Measurements from ENCODE around the gene NCMAP.
"Not testable (repeated sequence)": the region's sequence is repeated elsewhere in the genome, so short reads cannot be mapped to it uniquely, and the experiment has no call there.

The NCMAP gene

GRCh38 chr1:24513706-24514105 lies 42.2 kb upstream of the NCMAP start:
- Histone ChIP-seq H3K27ac (replicated peaks; ENCODE audit: low read length) (no peak overlapping the region), H3K36me3 (replicated peaks in 1 of 2; ENCODE audit: control insufficient read depth in 2 of 2, insufficient read depth in 2 of 2, low read length in 2 of 2) (no peaks in the 10 kb centered on the region), H3K27me3 (ENCODE audit: control insufficient read depth in 3 of 3, insufficient read depth in 3 of 3, low read depth in 1 of 3, low read length in 3 of 3) (peaks cover 0 to 6% (median 0%) of the 10 kb centered on the region in 3 experiments), H3K18ac (ENCODE audit: low read length) (no peak overlapping the region), H3K23ac (ENCODE audit: low read depth, low read length, poor library complexity) (no peak overlapping the region), H3K79me1 (ENCODE audit: low read depth, low read length) (no peaks in the 10 kb centered on the region), H2AFZ (ENCODE audit: low read length) (no peak overlapping the region), H2BK12ac (ENCODE audit: low read length) (no peak overlapping the region), H2AK5ac (ENCODE audit: low read depth, low read length) (no peak overlapping the region), H3K14ac (ENCODE audit: low read length) (no peak overlapping the region), H2BK5ac (ENCODE audit: low read length) (no peak overlapping the region), H3K4ac (ENCODE audit: low read length) (no peak overlapping the region), H4K8ac (ENCODE audit: low read depth, low read length) (no peak overlapping the region), H3K4me3 (ENCODE audit: low read length in 2 of 2) (no peak overlapping the region), H4K91ac (ENCODE audit: low read depth, low read length, poor library complexity) (no peak overlapping the region), H3K4me2 (ENCODE audit: insufficient read depth, low read length, poor library complexity, severe bottlenecking) (no peak overlapping the region), H3K9ac (ENCODE audit: low read depth, low read length, poor library complexity) (no peak overlapping the region), H2BK15ac (ENCODE audit: low read length) (no peak overlapping the region), H3K9me3 (replicated peaks in 1 of 2; ENCODE audit: control insufficient read depth in 2 of 2, insufficient read depth in 1 of 2, low read depth in 1 of 2, low read length in 2 of 2) (no peaks in the 10 kb centered on the region), H2BK120ac (ENCODE audit: low read depth, low read length) (no peak overlapping the region), H3K4me1 (ENCODE audit: control insufficient read depth in 2 of 2, insufficient read depth in 1 of 2, low read depth in 1 of 2, low read length in 2 of 2) (peaks cover 0 to 1% of the 10 kb centered on the region in 2 donors)
- no CpG with 5 or more reads among the region's 2 CpGs for WGBS, 2 donors (ENCODE audit: extremely low coverage in 2 of 2, insufficient read length in 2 of 2, insufficient replicate concordance in 1 of 2)
- DNase-seq (ENCODE audit: low spot score) = no peak

GRCh38 chr1:24514946-24515345 lies 40.9 kb upstream of the NCMAP start:
- no peak overlapping the region for H3K23ac ChIP-seq (ENCODE audit: low read depth, low read length, poor library complexity)
- H3K18ac ChIP-seq (ENCODE audit: low read length) = no peak overlapping the region
- no peak overlapping the region for H2BK120ac ChIP-seq (ENCODE audit: low read depth, low read length)
- no peak overlapping the region for H3K27ac ChIP-seq (replicated peaks; ENCODE audit: low read length)
- no peak overlapping the region for H2BK12ac ChIP-seq (ENCODE audit: low read length)
- no peak for DNase-seq (ENCODE audit: low spot score)
- H2BK5ac ChIP-seq (ENCODE audit: low read length) = no peak overlapping the region
- H2BK15ac ChIP-seq (ENCODE audit: low read length) = no peak overlapping the region
- H2AK5ac ChIP-seq (ENCODE audit: low read depth, low read length) = no peak overlapping the region
- no peak overlapping the region for H3K4me3 ChIP-seq (ENCODE audit: low read length in 2 of 2)
- H3K27me3 ChIP-seq (ENCODE audit: control insufficient read depth in 3 of 3, insufficient read depth in 3 of 3, low read depth in 1 of 3, low read length in 3 of 3) = peaks cover 0 to 6% (median 0%) of the 10 kb centered on the region in 3 experiments
- no peak overlapping the region for H2AFZ ChIP-seq (ENCODE audit: low read length)
- H3K4ac ChIP-seq (ENCODE audit: low read length) = no peak overlapping the region
- H3K14ac ChIP-seq (ENCODE audit: low read length) = no peak overlapping the region
- H3K9me3 ChIP-seq (replicated peaks in 1 of 2; ENCODE audit: control insufficient read depth in 2 of 2, insufficient read depth in 1 of 2, low read depth in 1 of 2, low read length in 2 of 2) = no peaks in the 10 kb centered on the region
- H3K4me2 ChIP-seq (ENCODE audit: insufficient read depth, low read length, poor library complexity, severe bottlenecking) = no peak overlapping the region
- H3K36me3 ChIP-seq (replicated peaks in 1 of 2; ENCODE audit: control insufficient read depth in 2 of 2, insufficient read depth in 2 of 2, low read length in 2 of 2) = no peaks in the 10 kb centered on the region
- H4K91ac ChIP-seq (ENCODE audit: low read depth, low read length, poor library complexity) = no peak overlapping the region
- no peak overlapping the region for H3K9ac ChIP-seq (ENCODE audit: low read depth, low read length, poor library complexity)
- no peak overlapping the region for H4K8ac ChIP-seq (ENCODE audit: low read depth, low read length)
- WGBS, 2 donors (ENCODE audit: extremely low coverage in 2 of 2, insufficient read length in 2 of 2, insufficient replicate concordance in 1 of 2) = no CpG with 5 or more reads among the region's 5 CpGs
- no peaks in the 10 kb centered on the region for H3K79me1 ChIP-seq (ENCODE audit: low read depth, low read length)
- peaks cover 0 to 1% of the 10 kb centered on the region in 2 donors for H3K4me1 ChIP-seq (ENCODE audit: control insufficient read depth in 2 of 2, insufficient read depth in 1 of 2, low read depth in 1 of 2, low read length in 2 of 2)

- H2BK15ac ChIP-seq (ENCODE audit: low read length); H3K27me3 ChIP-seq (ENCODE audit: control insufficient read depth in 3 of 3, insufficient read depth in 3 of 3, low read depth in 1 of 3, low read length in 3 of 3); H3K9me3 ChIP-seq (replicated peaks in 1 of 2; ENCODE audit: control insufficient read depth in 2 of 2, insufficient read depth in 1 of 2, low read depth in 1 of 2, low read length in 2 of 2); H3K23ac ChIP-seq (ENCODE audit: low read depth, low read length, poor library complexity); H3K4me1 ChIP-seq (ENCODE audit: control insufficient read depth in 2 of 2, insufficient read depth in 1 of 2, low read depth in 1 of 2, low read length in 2 of 2); H2AK5ac ChIP-seq (ENCODE audit: low read depth, low read length); H2BK12ac ChIP-seq (ENCODE audit: low read length); H3K4ac ChIP-seq (ENCODE audit: low read length); H2AFZ ChIP-seq (ENCODE audit: low read length); H3K18ac ChIP-seq (ENCODE audit: low read length); H3K4me2 ChIP-seq (ENCODE audit: insufficient read depth, low read length, poor library complexity, severe bottlenecking); H3K9ac ChIP-seq (ENCODE audit: low read depth, low read length, poor library complexity); DNase-seq (ENCODE audit: low spot score); H2BK120ac ChIP-seq (ENCODE audit: low read depth, low read length); H4K8ac ChIP-seq (ENCODE audit: low read depth, low read length); H3K36me3 ChIP-seq (replicated peaks in 1 of 2; ENCODE audit: control insufficient read depth in 2 of 2, insufficient read depth in 2 of 2, low read length in 2 of 2); H3K14ac ChIP-seq (ENCODE audit: low read length); H4K91ac ChIP-seq (ENCODE audit: low read depth, low read length, poor library complexity); H3K79me1 ChIP-seq (ENCODE audit: low read depth, low read length); H3K27ac ChIP-seq (replicated peaks; ENCODE audit: low read length); H2BK5ac ChIP-seq (ENCODE audit: low read length): not testable (repeated sequence)
- no CpG with 5 or more reads among the region's 14 CpGs for whole genome bisulfite sequencing, 2 donors (ENCODE audit: extremely low coverage in 2 of 2, insufficient read length in 2 of 2, insufficient replicate concordance in 1 of 2)
- H3K4me3 ChIP-seq (ENCODE audit: low read length in 2 of 2) = peak overlapping the region in 1 of 2 donors; percentile 63
Observed at GRCh38 chr1:24515671-24516209, 40.1 kb upstream of the NCMAP start.

GRCh38 chr1:24516506-24516905 lies 39.4 kb upstream of the NCMAP start:
- no peak overlapping the region for H2BK120ac ChIP-seq (ENCODE audit: low read depth, low read length)
- no peaks in the 10 kb centered on the region for H3K79me1 ChIP-seq (ENCODE audit: low read depth, low read length)
- no peak overlapping the region for H3K14ac ChIP-seq (ENCODE audit: low read length)
- H2BK12ac ChIP-seq (ENCODE audit: low read length) = no peak overlapping the region
- H2AK5ac ChIP-seq (ENCODE audit: low read depth, low read length) = peak overlapping the region; percentile 9
- peaks cover 0 to 6% (median 0%) of the 10 kb centered on the region in 3 experiments for H3K27me3 ChIP-seq (ENCODE audit: control insufficient read depth in 3 of 3, insufficient read depth in 3 of 3, low read depth in 1 of 3, low read length in 3 of 3)
- no peak overlapping the region for H3K4me2 ChIP-seq (ENCODE audit: insufficient read depth, low read length, poor library complexity, severe bottlenecking)
- H3K18ac ChIP-seq (ENCODE audit: low read length) = no peak overlapping the region
- WGBS, 2 donors (ENCODE audit: extremely low coverage in 2 of 2, insufficient read length in 2 of 2, insufficient replicate concordance in 1 of 2) = no CpG with 5 or more reads among the region's 12 CpGs
- no peak overlapping the region for H2AFZ ChIP-seq (ENCODE audit: low read length)
- H3K9me3 ChIP-seq (replicated peaks in 1 of 2; ENCODE audit: control insufficient read depth in 2 of 2, insufficient read depth in 1 of 2, low read depth in 1 of 2, low read length in 2 of 2) = no peaks in the 10 kb centered on the region
- H3K4ac ChIP-seq (ENCODE audit: low read length) = no peak overlapping the region
- H2BK15ac ChIP-seq (ENCODE audit: low read length) = no peak overlapping the region
- H3K27ac ChIP-seq (replicated peaks; ENCODE audit: low read length) = no peak overlapping the region
- H3K4me1 ChIP-seq (ENCODE audit: control insufficient read depth in 2 of 2, insufficient read depth in 1 of 2, low read depth in 1 of 2, low read length in 2 of 2) = peaks cover 0 to 1% of the 10 kb centered on the region in 2 donors
- no peak overlapping the region for H2BK5ac ChIP-seq (ENCODE audit: low read length)
- H4K8ac ChIP-seq (ENCODE audit: low read depth, low read length) = no peak overlapping the region
- no peaks in the 10 kb centered on the region for H3K36me3 ChIP-seq (replicated peaks in 1 of 2; ENCODE audit: control insufficient read depth in 2 of 2, insufficient read depth in 2 of 2, low read length in 2 of 2)
- H3K9ac ChIP-seq (ENCODE audit: low read depth, low read length, poor library complexity) = no peak overlapping the region
- DNase-seq (ENCODE audit: low spot score) = no peak
- H4K91ac ChIP-seq (ENCODE audit: low read depth, low read length, poor library complexity) = no peak overlapping the region
- H3K4me3 ChIP-seq (ENCODE audit: low read length in 2 of 2) = no peak overlapping the region
- H3K23ac ChIP-seq (ENCODE audit: low read depth, low read length, poor library complexity) = no peak overlapping the region

Measured in neuronal stem cell (in vitro differentiated cells).